Measurements from ENCODE around the gene SAMD10.

The SAMD10 gene

GRCh38 chr20:63926298-63926697 lies 53.1 kb downstream of the SAMD10 start:
- Histone ChIP-seq H3K4me1 (no peaks in the 10 kb centered on the region), H3K9ac (no peak overlapping the region), H3K4me3 (ENCODE audit: low read depth, low read length) (no peak overlapping the region), H3K27me3 (ENCODE audit: control insufficient read depth, insufficient read depth, low read length) (no peaks in the 10 kb centered on the region), H2AFZ (no peak overlapping the region), H3K9me3 (ENCODE audit: control insufficient read depth, low read length) (no peaks in the 10 kb centered on the region), H3K27ac (no peak overlapping the region), H3K36me3 (ENCODE audit: control insufficient read depth, insufficient read depth, low read length) (no peaks in the 10 kb centered on the region), H3K79me2 (peaks cover 56% of the 10 kb centered on the region), H3K4me2 (ENCODE audit: low read length) (no peak overlapping the region)
- TF ChIP-seq CTCF (IDR thresholded peaks at IDR 0.05): no peak

- H3K9ac ChIP-seq: no peak overlapping the region
- no peaks in the 10 kb centered on the region for H3K9me3 ChIP-seq (ENCODE audit: control insufficient read depth, low read length)
- H3K79me2 ChIP-seq: peaks cover 56% of the 10 kb centered on the region
- H3K27ac ChIP-seq: no peak overlapping the region
- no peak for TF ChIP-seq CTCF (IDR thresholded peaks at IDR 0.05)
- no peaks in the 10 kb centered on the region for H3K4me1 ChIP-seq
- no peaks in the 10 kb centered on the region for H3K27me3 ChIP-seq (ENCODE audit: control insufficient read depth, insufficient read depth, low read length)
- H2AFZ ChIP-seq: no peak overlapping the region
- no peaks in the 10 kb centered on the region for H3K36me3 ChIP-seq (ENCODE audit: control insufficient read depth, insufficient read depth, low read length)
- no peak overlapping the region for H3K4me2 ChIP-seq (ENCODE audit: low read length)
- no peak overlapping the region for H3K4me3 ChIP-seq (ENCODE audit: low read depth, low read length)
Measured at GRCh38 chr20:63924241-63924640, 55.2 kb downstream of the SAMD10 start.

Data from parathyroid adenoma (tissue), 2 donors.